IMR-90 (cell line): Measurements from ENCODE around the gene SNRPA1. TPM values are rescaled to one million over a fixed set of nuclear protein-coding genes. Genes with fewer than 3 reads are reported as not detected.

Experiments used
- ATAC-seq: fragments of 200-7000 bp; cut with Tn5 transposase; 2 replicates; pipeline ENCODE4 v1.9.1; 2020; ENCODE audit warnings: low read depth, mild to moderate bottlenecking, moderate library complexity
- BruUV-seq: library from RNA; stranded (reverse); fragments of 400-500 nt; replicated peaks from 2 replicates; lab custom pipeline; 2021; lab: Mats Ljungman, UMichigan
- CTCF ChIA-PET: fragments of 300-600 bp; formaldehyde crosslinking; extraction: SDS; loops from one replicate; lab custom pipeline; 2021; ENCODE audit warnings: antibody characterized with exemption; lab: Yijun Ruan, JAX
- POLR2A ChIA-PET: fragments of 300-600 bp; sonication (Branson Sonifier 250); formaldehyde crosslinking; loops from one replicate; lab custom pipeline; 2022; ENCODE audit warnings: antibody characterized with exemption; ENCODE audit not compliant: unreplicated experiment; lab: Charles Lee
- DNase-seq: peaks from one replicate; pipeline ENCODE4 v3.0.0; 2013
- H2AFZ ChIP-seq: replicated peaks from 2 replicates; pipeline ENCODE3; 2013; ENCODE audit warnings: low read length, mild to moderate bottlenecking; ENCODE audit not compliant: poor library complexity
- H2AK5ac ChIP-seq: 2 replicates; pipeline ENCODE4 v1.6.1; 2013; ENCODE audit warnings: low read depth, low read length, inconsistent platforms
- H2AK9ac ChIP-seq: replicated peaks from 2 replicates; pipeline ENCODE3; 2013; ENCODE audit warnings: mild to moderate bottlenecking, low read depth, low read length, moderate library complexity; ENCODE audit not compliant: poor library complexity
- H2BK120ac ChIP-seq: 2 replicates; pipeline ENCODE4 v1.6.1; 2013; ENCODE audit warnings: low read depth, low read length, inconsistent platforms
- H2BK15ac ChIP-seq: 3 replicates; pipeline ENCODE4 v1.6.1; 2013; ENCODE audit warnings: low read depth, low read length, inconsistent platforms
- H2BK20ac ChIP-seq: 2 replicates; pipeline ENCODE4 v1.6.1; 2013; ENCODE audit warnings: low read depth, mild to moderate bottlenecking, inconsistent platforms, low read length, moderate library complexity
- H2BK5ac ChIP-seq: 2 replicates; pipeline ENCODE4 v1.6.1; 2013; ENCODE audit warnings: mild to moderate bottlenecking, low read depth, low read length, inconsistent platforms; ENCODE audit not compliant: poor library complexity, severe bottlenecking
- H3K14ac ChIP-seq: replicated peaks from 2 replicates; pipeline ENCODE4 v1.6.1; 2013; ENCODE audit warnings: low read depth, low read length, inconsistent platforms
- H3K18ac ChIP-seq: 2 replicates; pipeline ENCODE4 v1.6.1; 2013; ENCODE audit warnings: low read depth, low read length, control low read depth
- H3K23ac ChIP-seq: 2 replicates; pipeline ENCODE4 v1.6.1; 2013; ENCODE audit warnings: low read depth, low read length, inconsistent platforms
- H3K27ac ChIP-seq: 2 replicates; pipeline ENCODE4 v1.5.1; 2013; ENCODE audit warnings: mild to moderate bottlenecking, control low read depth, low read length; ENCODE audit not compliant: insufficient read depth
- H3K27me3 ChIP-seq: 2 replicates; pipeline ENCODE4 v1.6.1; 2013; ENCODE audit warnings: low read length; ENCODE audit not compliant: control insufficient read depth, insufficient read depth
- H3K36me3 ChIP-seq: 2 replicates; pipeline ENCODE4 v1.6.1; 2013; ENCODE audit warnings: low read length, mixed read lengths; ENCODE audit not compliant: control insufficient read depth, insufficient read depth
- H3K4ac ChIP-seq: 2 replicates; pipeline ENCODE4 v1.6.1; 2013; ENCODE audit warnings: low read depth, low read length, inconsistent platforms
- H3K4me1 ChIP-seq: 2 replicates; pipeline ENCODE4 v1.6.1; 2013; ENCODE audit warnings: low read length, mixed read lengths; ENCODE audit not compliant: control insufficient read depth, insufficient read depth
- H3K4me2 ChIP-seq: 2 replicates; pipeline ENCODE4 v1.6.1; 2013; ENCODE audit warnings: low read depth, mild to moderate bottlenecking, control low read depth, low read length, moderate library complexity
- H3K4me3 ChIP-seq: 2 replicates; pipeline ENCODE4 v1.5.1; 2013; ENCODE audit warnings: low read depth, mild to moderate bottlenecking, control low read depth, low read length, moderate library complexity; ENCODE audit not compliant: insufficient read depth
- H3K56ac ChIP-seq: 2 replicates; pipeline ENCODE4 v1.6.1; 2013; ENCODE audit warnings: low read length, inconsistent platforms; ENCODE audit not compliant: insufficient read depth; ENCODE audit errors: extremely low read depth
- H3K79me1 ChIP-seq, 2 experiments: 2 replicates each; pipeline ENCODE4 v1.6.1; 2013; ENCODE audit warnings: low read length in 2 of 2, inconsistent platforms in 1 of 2, low read depth in 1 of 2
- H3K9ac ChIP-seq: 2 replicates; pipeline ENCODE4 v1.6.1; 2013; ENCODE audit warnings: low read depth, low read length, control low read depth
- H3K9me1 ChIP-seq: 2 replicates; pipeline ENCODE4 v1.6.1; 2013; ENCODE audit warnings: low read length, inconsistent platforms; ENCODE audit not compliant: insufficient read depth
- H3K9me3 ChIP-seq: 2 replicates; pipeline ENCODE4 v1.6.1; 2013; ENCODE audit warnings: low read length; ENCODE audit not compliant: control insufficient read depth, insufficient read depth
- H4K20me1 ChIP-seq: 2 replicates; pipeline ENCODE4 v1.6.1; 2013; ENCODE audit warnings: low read length, inconsistent platforms; ENCODE audit not compliant: insufficient read depth
- H4K5ac ChIP-seq: 2 replicates; pipeline ENCODE4 v1.6.1; 2013; ENCODE audit warnings: mild to moderate bottlenecking, low read depth, low read length, control low read depth
- H4K8ac ChIP-seq, 2 experiments: 2 replicates each; pipeline ENCODE4 v1.6.1; 2013; ENCODE audit warnings: low read depth in 2 of 2, low read length in 2 of 2, control low read depth in 1 of 2, inconsistent platforms in 1 of 2
- H4K91ac ChIP-seq: 2 replicates; pipeline ENCODE4 v1.6.1; 2013; ENCODE audit warnings: low read depth, low read length, inconsistent platforms; ENCODE audit not compliant: insufficient read depth
- BHLHE40 ChIP-seq: fragments of 150-350 bp; IDR thresholded peaks from 2 replicates; pipeline ENCODE4 v1.6.1; 2016; ENCODE audit warnings: mild to moderate bottlenecking, low read depth, low read length
- CEBPB ChIP-seq: IDR thresholded peaks from 2 replicates; pipeline ENCODE4 v1.6.1; 2012; ENCODE audit warnings: low read depth, low read length, improper control_type of control experiment
- FOS ChIP-seq: fragments of 150-350 bp; IDR thresholded peaks from 2 replicates; pipeline ENCODE4 v1.6.1; 2016; ENCODE audit warnings: low read depth, low read length
- WGBS, 2 experiments: methylation state at CpG; one replicate each; pipeline versions ENCODE4 v1.1.5 to v1.1.7; 2013; ENCODE audit warnings: missing lambda C conversion rate in 2 of 2; ENCODE audit not compliant: insufficient read length in 1 of 2; ENCODE audit errors: extremely low coverage in 2 of 2; 5-methylcytosine and 5-hydroxymethylcytosine counted together
- dilution Hi-C: fragments of 300-500 bp; cut with HindIII; formaldehyde crosslinking; loops from one replicate; pipeline ENCODE4 v1.14.3; 2018; ENCODE audit warnings: low sequenced_read_pairs; ENCODE audit not compliant: unreplicated experiment
- in situ Hi-C: fragments of 300-500 bp; cut with MboI; formaldehyde crosslinking; loops from 3 replicates; pipeline ENCODE4 v1.14.3; 2019; ENCODE audit warnings: low sequenced_read_pairs, inconsistent platforms, mixed read lengths
- intact Hi-C: fragments of 100-400 bp; cut with micrococcal nuclease; formaldehyde crosslinking; loops from 2 replicates; pipeline ENCODE4 v1.10.0; 2022
- polyA plus RNA-seq, 3 experiments: library from polyadenylated mRNA; depleted of rRNA; stranded (reverse); fragments of >200 nt; gene quantifications; 2 replicates each; pipeline ENCODE4 v1.2.3, GENCODE V29; 2012; ENCODE audit warnings: low replicate concordance in 1 of 3
- total RNA-seq: library from RNA; depleted of rRNA; stranded (reverse); fragments of >200 nt; gene quantifications from 2 replicates; pipeline ENCODE4 v1.2.3, GENCODE V29; 2012

SNRPA1 gene
- total and polyA plus RNA-seq, 2 of the 4 experiments (the other 2 are of a cell fraction) = 37.1 to 79.9 TPM

DNA sequence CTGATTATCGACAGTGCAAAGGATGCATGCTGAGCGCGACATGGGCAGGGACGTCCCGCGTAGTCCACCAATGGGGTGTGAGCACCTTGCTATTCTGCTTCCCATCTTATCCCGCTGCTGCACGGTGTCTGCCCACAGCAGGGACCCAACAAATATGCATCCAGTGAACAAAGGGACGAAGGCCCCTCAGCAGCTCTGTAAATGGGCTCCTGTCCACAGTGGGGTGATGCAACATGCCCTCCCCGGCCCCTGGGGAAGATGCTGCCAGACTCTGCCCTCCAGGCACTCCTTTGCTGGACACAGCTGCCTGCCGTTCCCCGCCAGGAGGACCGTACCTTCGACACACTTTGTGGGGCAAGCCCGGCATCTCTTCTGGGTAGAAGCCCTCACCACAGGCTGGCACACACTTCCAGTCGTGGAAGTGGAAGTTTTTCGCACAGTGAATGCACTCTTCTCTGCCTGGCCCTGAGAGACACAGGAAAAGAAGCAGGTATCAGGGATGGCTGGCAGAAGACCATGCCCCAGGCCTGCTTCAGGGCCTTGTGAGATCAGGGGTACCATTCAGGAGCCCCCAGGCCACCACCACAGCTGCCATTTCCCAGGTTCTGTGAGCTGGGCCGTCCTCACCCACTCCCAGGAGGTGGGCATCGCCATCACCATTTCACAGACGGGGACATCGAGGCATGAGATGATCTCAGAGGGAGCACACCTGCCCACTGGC lies 18.2 kb upstream of the SNRPA1 start:
- Histone ChIP-seq H4K5ac (no peak overlapping the region), H3K9me3 (no peaks in the 10 kb centered on the region), H2BK5ac (no peak overlapping the region), H2BK120ac (no peak overlapping the region), H3K4me1 (no peaks in the 10 kb centered on the region), H3K4ac (no peak overlapping the region), H2BK20ac (no peak overlapping the region), H2AFZ (no peak overlapping the region), H3K36me3 (no peaks in the 10 kb centered on the region), H3K56ac (no peak overlapping the region), H4K20me1 (no peaks in the 10 kb centered on the region), H3K27ac (no peak overlapping the region), H3K27me3 (peaks cover 24% of the 10 kb centered on the region), H3K79me1 (no peaks in the 10 kb centered on the region), H3K18ac (no peak overlapping the region), H3K4me2 (no peak overlapping the region), H3K4me3 (no peak overlapping the region), H3K9me1 (no peaks in the 10 kb centered on the region), H3K14ac (no peak overlapping the region), H2AK5ac (no peak overlapping the region), H2BK15ac (no peak overlapping the region), H4K91ac (no peak overlapping the region), H3K23ac (no peak overlapping the region), H3K9ac (no peak overlapping the region), H4K8ac (no peak overlapping the region), H2AK9ac (no peak overlapping the region)
- TF ChIP-seq CEBPB (no peak), BHLHE40 (no peak), FOS (no peak)
- ChIA-PET CTCF (no interaction called here), POLR2A (no interaction called here)
- no TSS peak for BruUV-seq
- WGBS, 2 experiments = 83% methylated on average over 14 of the region's 21 CpGs; no CpG with 5 or more reads in 1 of the 2 experiments
- DNase-seq (no peak), ATAC-seq (no peak)
- in situ Hi-C loops = no loop called here
- dilution Hi-C loops = no loop called here
- intact Hi-C loops = no loop called here
